HepG2 (cell line): ENCODE measurements around the gene LRIF1.

Experiments
- RELA ChIP-seq: sonication (generic); formaldehyde crosslinking; IDR thresholded peaks from 2 replicates; pipeline ENCODE4 v1.4.0; 2020; ENCODE audit warnings: missing genetic modification reagents
- TCF7L2 ChIP-seq: IDR thresholded peaks from 2 replicates; pipeline ENCODE4 v1.6.1; 2011; ENCODE audit warnings: mild to moderate bottlenecking, low read depth, low read length, moderate library complexity

DNA sequence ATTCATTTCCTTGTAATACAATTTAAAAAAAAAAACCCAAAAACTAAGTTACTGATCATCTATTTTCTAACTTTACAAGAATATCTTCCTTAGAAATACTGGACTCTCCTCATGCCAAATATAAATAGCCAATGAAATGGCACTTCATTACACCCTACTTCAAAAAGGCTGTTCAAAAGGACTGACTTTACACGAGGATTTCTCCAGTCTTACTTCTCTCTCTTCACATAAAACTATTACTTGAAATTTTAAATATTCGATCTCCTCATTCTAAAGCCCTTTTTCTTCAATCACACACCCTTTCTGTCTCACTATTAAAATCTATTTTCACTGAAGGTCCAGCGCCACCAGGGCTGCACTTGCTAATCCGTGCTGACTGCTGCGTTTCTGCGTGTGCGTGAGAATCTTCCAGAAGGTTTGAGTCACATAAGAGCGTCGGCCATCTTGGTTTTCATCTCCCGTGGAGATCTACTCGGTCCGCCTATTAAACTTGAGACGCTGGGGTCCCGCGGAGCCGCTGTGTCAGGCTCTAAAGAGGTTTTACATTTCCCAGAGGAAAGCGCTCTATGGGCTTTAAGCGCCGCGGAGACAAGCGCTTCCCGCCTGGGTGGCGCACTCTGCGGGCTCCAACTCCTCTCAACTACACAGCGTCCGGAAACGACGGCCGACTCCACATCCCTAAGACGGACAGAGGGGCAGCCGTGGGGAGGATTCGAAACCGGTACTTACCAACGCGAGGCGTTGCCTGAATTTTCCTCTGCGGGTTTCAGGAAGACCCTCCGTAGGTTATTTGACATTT is 631 bp downstream of the LRIF1 start:
- TF ChIP-seq RELA (CRISPR knock-in tag) (no peak), TCF7L2 (no peak)
